Measurements from ENCODE around the gene TMEM208. TPM values are rescaled to one million over a fixed set of nuclear protein-coding genes. Genes with fewer than 3 reads are reported as not detected.

TMEM208 gene
- total and polyA plus RNA-seq, 2 of the 13 experiments (the other 11 are each of a cell fraction or from before 2014, with no cell fraction given), result 58.8 to 72.9 TPM

GRCh38 chr16:67244387-67245185 is 17.7 kb downstream of the TMEM208 start (continued):
- no peak for TF ChIP-seq TCF12 (IDR thresholded peaks at IDR 0.05)
- no peak for TF ChIP-seq TCF12 (CRISPR knock-in tag; IDR thresholded peaks at IDR 0.05)
- TF ChIP-seq GATAD1 (CRISPR knock-in tag; IDR thresholded peaks at IDR 0.05), result no peak

- Histone ChIP-seq H3K4me2 (ENCODE audit: low read depth, low read length) (peak overlapping the region; percentile 97), H4K20me1 (ENCODE audit: insufficient read depth, low read length) (no peaks in the 10 kb centered on the region), H3K79me2 (ENCODE audit: insufficient read depth, low read length) (no peaks in the 10 kb centered on the region), H3K9me3 (ENCODE audit: low read length) (no peaks in the 10 kb centered on the region), H3K4me1 (ENCODE audit: insufficient read depth, low read length) (peaks cover 68% of the 10 kb centered on the region), H3K4me3 (replicated peaks in 1 of 3; ENCODE audit: insufficient read depth in 1 of 3, low read depth in 2 of 3, low read length in 3 of 3) (peak overlapping the region in 1 of 3 experiments; percentile 85; a peak in 1 of 6 replicates), H3K9ac (ENCODE audit: insufficient read depth, low read depth, low read length) (peak overlapping the region; percentile 69; the same call in 1 of the 2 replicates), H3K36me3 (replicated peaks in 1 of 2; ENCODE audit: control insufficient read depth in 1 of 2, insufficient read depth in 2 of 2, low read length in 2 of 2) (peaks cover 2 to 4% of the 10 kb centered on the region in 2 experiments; a peak in 2 of 5 replicates), H3K27me3 (ENCODE audit: control insufficient read depth in 1 of 2, insufficient read depth in 2 of 2, low read length in 2 of 2) (peaks cover 0 to 17% of the 10 kb centered on the region in 2 experiments; a peak in 3 of 5 replicates), H2AFZ (ENCODE audit: low read length) (no peak overlapping the region), H3K27ac (ENCODE audit: extremely low read length, insufficient read depth, low read length) (peak overlapping the region; percentile 73)
- FAIRE-seq (no peak), DNase-seq (ENCODE audit: low spot score) (no peak), ATAC-seq (no peak)
- ChIA-PET POLR2A (interaction anchor here (4.5 to 6.1 kb wide), 2 partner anchors 13 to 19 kb away, joined by 24 to 71 read pairs; partner anchors contain the start of gene TMEM208), CTCF (ENCODE audit: low intra/inter-chr PET ratio, low total read pairs) (no interaction called here)
- BruUV-seq (replicated peaks), result TSS peak; percentile 49
- intact Hi-C loops (cut with micrococcal nuclease; ENCODE audit: unreplicated experiment) (no loop called here), in situ Hi-C loops (cut with HindIII; ENCODE audit: extremely low pct_ligation_motif_present, low pct_unique_long_range_greater_than_20kb) (no loop called here)
- WGBS (ENCODE audit: low lambda C conversion rate), result 89% methylated on average over 4 of the region's 4 CpGs
- TF ChIP-seq HOXA9 (CRISPR knock-in tag; IDR thresholded peaks at IDR 0.05; ENCODE audit: borderline replicate concordance) (no peak), AKAP8 (CRISPR knock-in tag; IDR thresholded peaks at IDR 0.05) (no peak), ZNF207 (IDR thresholded peaks at IDR 0.05; ENCODE audit: borderline replicate concordance) (no peak), STAG1 (CRISPR knock-in tag; IDR thresholded peaks at IDR 0.05) (no peak), ZBTB38 (CRISPR knock-in tag; IDR thresholded peaks at IDR 0.05) (no peak), KMT2B (CRISPR knock-in tag; IDR thresholded peaks at IDR 0.05) (no peak)
Measured at GRCh38 chr16:67245186-67245585, 18.3 kb downstream of the TMEM208 start.

Data from HepG2 (cell line).